NCI-H460 (cell line): ENCODE measurements around the gene PLXDC2. TPM values are rescaled to one million over a fixed set of nuclear protein-coding genes. Genes with fewer than 3 reads are reported as not detected.

Experiments used
- DNase-seq: peaks from one replicate; pipeline ENCODE4 v3.0.0-alpha.2; 2016; ENCODE audit warnings: low read depth; ENCODE audit errors: extremely low read depth
- total RNA-seq: library from RNA; depleted of rRNA; stranded (reverse); fragments of >200 nt; shearing (Covaris generic); gene quantifications from 2 replicates; pipeline ENCODE4 v1.2.3, GENCODE V29; 2014

PLXDC2 gene
- total RNA-seq, 1 experiment from 2014 or later, result 0.07 TPM

GRCh38 chr10:19848226-19848985 is 32.2 kb downstream of the PLXDC2 start:
- no peak for DNase-seq

- no peak for DNase-seq
These were observed 37.6 kb downstream of the PLXDC2 start for GRCh38 chr10:19853831-19854230.

- no peak for DNase-seq
These were observed 41.6 kb downstream of the PLXDC2 start for GRCh38 chr10:19857876-19858275.

- DNase-seq, result no peak
These were observed 43.9 kb downstream of the PLXDC2 start for GRCh38 chr10:19860107-19860506.

GRCh38 chr10:19862811-19863515 is 46.7 kb downstream of the PLXDC2 start:
- DNase-seq, result no peak

GRCh38 chr10:19865676-19866075 is 49.4 kb downstream of the PLXDC2 start:
- no peak for DNase-seq

GRCh38 chr10:19869370-19869769 is 53.1 kb downstream of the PLXDC2 start:
- no peak for DNase-seq

- no peak for DNase-seq
These were observed 56.5 kb downstream of the PLXDC2 start for GRCh38 chr10:19872504-19873271.

GRCh38 chr10:19874190-19874589 is 58.0 kb downstream of the PLXDC2 start:
- DNase-seq, result no peak

GRCh38 chr10:19874791-19875190 is 58.6 kb downstream of the PLXDC2 start:
- no peak for DNase-seq

GRCh38 chr10:19876570-19876969 is 60.3 kb downstream of the PLXDC2 start:
- DNase-seq, result no peak

- no peak for DNase-seq
These were observed 61.4 kb downstream of the PLXDC2 start for GRCh38 chr10:19877466-19878255.

GRCh38 chr10:19882621-19883020 is 66.4 kb downstream of the PLXDC2 start:
- no peak for DNase-seq

GRCh38 chr10:19888061-19888660 is 71.9 kb downstream of the PLXDC2 start:
- DNase-seq, result no peak

- no peak for DNase-seq
These were observed 73.0 kb downstream of the PLXDC2 start for GRCh38 chr10:19889256-19889655.

- no peak for DNase-seq
These were observed 75.2 kb downstream of the PLXDC2 start for GRCh38 chr10:19891429-19891828.

GRCh38 chr10:19892270-19892669 is 76.0 kb downstream of the PLXDC2 start:
- DNase-seq, result no peak

- no peak for DNase-seq
These were observed 76.4 kb downstream of the PLXDC2 start for GRCh38 chr10:19892677-19893076.

- no peak for DNase-seq
These were observed 79.3 kb downstream of the PLXDC2 start for GRCh38 chr10:19895500-19895899.

- no peak for DNase-seq
These were observed 86.2 kb downstream of the PLXDC2 start for GRCh38 chr10:19902456-19902855.
